H1 (cell line): ENCODE data around the gene SHROOM4. TPM values are rescaled to one million over a fixed set of nuclear protein-coding genes. Genes with fewer than 3 reads are reported as not detected.

Experiments used
- CTCF ChIA-PET: fragments of 300-600 bp; sonication (Branson Sonifier 250); formaldehyde crosslinking; loops from one replicate; lab custom pipeline; 2021; ENCODE audit not compliant: partially characterized antibody; lab: Charles Lee
- POLR2A ChIA-PET: fragments of 300-600 bp; sonication (Branson Sonifier 250); formaldehyde crosslinking; loops from one replicate; lab custom pipeline; 2021; ENCODE audit warnings: inconsistent platforms; ENCODE audit not compliant: partially characterized antibody; lab: Charles Lee
- DNase-seq, 2 experiments: peaks; one replicate each; pipeline versions ENCODE4 v3.0.0 to v3.0.0-alpha.2; 2010 to 2022; ENCODE audit warnings: low spot score in 2 of 2, low read depth in 1 of 2, mixed read lengths in 1 of 2
- FAIRE-seq: peaks from 2 replicates; lab custom pipeline; 2011; peaks lifted over from hg19 to GRCh38; lab: Jason Lieb, UNC
- H2AFZ ChIP-seq: 2 replicates; pipeline ENCODE4 v1.8.1; 2012; ENCODE audit warnings: low read length, inconsistent platforms
- H2AK5ac ChIP-seq: 2 replicates; pipeline ENCODE4 v1.6.1; 2013; ENCODE audit warnings: low read depth, low read length
- H2BK120ac ChIP-seq: replicated peaks from 2 replicates; pipeline ENCODE3; 2013; ENCODE audit warnings: low read depth, low read length, inconsistent platforms
- H2BK12ac ChIP-seq: 2 replicates; pipeline ENCODE4 v1.6.1; 2013; ENCODE audit warnings: low read depth, low read length
- H2BK15ac ChIP-seq: 2 replicates; pipeline ENCODE4 v1.6.1; 2013; ENCODE audit warnings: low read length
- H2BK20ac ChIP-seq: 2 replicates; pipeline ENCODE4 v1.6.1; 2013; ENCODE audit warnings: low read length
- H2BK5ac ChIP-seq: 2 replicates; pipeline ENCODE4 v1.6.1; 2013; ENCODE audit warnings: low read depth, low read length
- H3K14ac ChIP-seq: 2 replicates; pipeline ENCODE4 v1.6.1; 2013; ENCODE audit warnings: inconsistent platforms; ENCODE audit not compliant: insufficient read length
- H3K18ac ChIP-seq: 2 replicates; pipeline ENCODE4 v1.6.1; 2013; ENCODE audit warnings: low read length; ENCODE audit errors: extremely low read depth
- H3K23ac ChIP-seq: 2 replicates; pipeline ENCODE4 v1.6.1; 2013; ENCODE audit warnings: inconsistent platforms; ENCODE audit not compliant: insufficient read length
- H3K23me2 ChIP-seq: 2 replicates; pipeline ENCODE4 v1.6.1; 2013; ENCODE audit warnings: low read depth, low read length
- H3K27ac ChIP-seq: 2 replicates; pipeline ENCODE4 v1.6.1; 2011; ENCODE audit warnings: low read depth, low read length, inconsistent platforms
- H3K27me3 ChIP-seq, 4 experiments: replicated peaks in 1 of 4; 1 replicate in 1 of 4; 2 replicates in 3 of 4; pipeline versions ENCODE4 v1.6.1 to v1.8.1; 2011 to 2013; ENCODE audit warnings: low read length in 3 of 4, mild to moderate bottlenecking in 3 of 4, inconsistent platforms in 2 of 4, mixed read lengths in 2 of 4, moderate library complexity in 1 of 4; ENCODE audit not compliant: control insufficient read depth in 3 of 4, insufficient read depth in 3 of 4; ENCODE audit errors: extremely low read depth in 1 of 4
- H3K36me3 ChIP-seq, 4 experiments: 2 replicates each; pipeline versions ENCODE4 v1.6.1 to v1.8.1; 2011 to 2013; ENCODE audit warnings: mild to moderate bottlenecking in 4 of 4, low read length in 3 of 4, moderate library complexity in 2 of 4, control low read depth in 1 of 4, inconsistent platforms in 1 of 4; ENCODE audit not compliant: insufficient read depth in 4 of 4, control insufficient read depth in 2 of 4
- H3K4ac ChIP-seq: replicated peaks from 2 replicates; pipeline ENCODE3; 2013; ENCODE audit warnings: low read length, low read depth, mixed read lengths, inconsistent platforms; ENCODE audit not compliant: insufficient read length
- H3K4me1 ChIP-seq, 4 experiments: replicated peaks in 1 of 4; 1 replicate in 1 of 4; 2 replicates in 3 of 4; pipeline versions ENCODE4 v1.6.1 to v1.8.1; 2011 to 2013; ENCODE audit warnings: low read length in 3 of 4, inconsistent platforms in 2 of 4, mixed read lengths in 1 of 4; ENCODE audit not compliant: insufficient read depth in 4 of 4, control insufficient read depth in 3 of 4
- H3K4me2 ChIP-seq, 2 experiments: 2 replicates each; pipeline versions ENCODE4 v1.6.1 to v1.8.1; 2011 to 2013; ENCODE audit warnings: low read depth in 2 of 2, low read length in 2 of 2, control low read depth in 1 of 2, inconsistent platforms in 1 of 2, mild to moderate bottlenecking in 1 of 2; ENCODE audit not compliant: insufficient read depth in 1 of 2
- H3K4me3 ChIP-seq, 4 experiments: fragments of 200-600, 300-600 bp in 1 of 4; sonication (generic), shearing (Covaris generic), sonication (Bioruptor Twin) in 1 of 4; 2 replicates each; pipeline versions ENCODE4 v1.5.1 to v1.8.1; 2011 to 2016; ENCODE audit warnings: low read length in 4 of 4, low read depth in 3 of 4, control low read depth in 2 of 4, inconsistent platforms in 2 of 4, mild to moderate bottlenecking in 2 of 4, mixed read lengths in 1 of 4, moderate library complexity in 1 of 4; ENCODE audit not compliant: insufficient read depth in 2 of 4; ENCODE audit errors: extremely low read depth in 1 of 4
- H3K56ac ChIP-seq: replicated peaks from 2 replicates; pipeline ENCODE3; 2013; ENCODE audit warnings: low read depth, mild to moderate bottlenecking, mixed read lengths, low read length, inconsistent platforms; ENCODE audit not compliant: insufficient read length
- H3K79me1 ChIP-seq: 2 replicates; pipeline ENCODE4 v1.6.1; 2013; ENCODE audit warnings: low read depth, low read length, control low read depth
- H3K79me2 ChIP-seq, 2 experiments: 2 replicates each; pipeline versions ENCODE4 v1.6.1 to v1.8.1; 2012 to 2013; ENCODE audit warnings: low read length in 2 of 2, mild to moderate bottlenecking in 2 of 2, inconsistent platforms in 1 of 2; ENCODE audit not compliant: insufficient read depth in 2 of 2, control insufficient read depth in 1 of 2
- H3K9ac ChIP-seq, 4 experiments: replicated peaks in 1 of 4; 1 replicate in 1 of 4; 2 replicates in 3 of 4; pipeline versions ENCODE4 v1.6.1 to v1.8.1; 2011 to 2013; ENCODE audit warnings: low read depth in 3 of 4, low read length in 3 of 4, control low read depth in 2 of 4, mild to moderate bottlenecking in 2 of 4, moderate library complexity in 2 of 4, inconsistent platforms in 1 of 4; ENCODE audit errors: extremely low read depth in 1 of 4
- H3K9me3 ChIP-seq, 2 experiments: 2 replicates each; pipeline versions ENCODE4 v1.6.1 to v1.8.1; 2012 to 2013; ENCODE audit warnings: mild to moderate bottlenecking in 2 of 2, moderate library complexity in 2 of 2, control low read depth in 1 of 2, inconsistent platforms in 1 of 2, low read depth in 1 of 2, low read length in 1 of 2, mixed read lengths in 1 of 2; ENCODE audit not compliant: insufficient read depth in 2 of 2
- H4K20me1 ChIP-seq, 2 experiments: replicated peaks in 1 of 2; 2 replicates each; pipeline versions ENCODE3 to v1.8.1; 2011 to 2013; ENCODE audit warnings: inconsistent platforms in 2 of 2, low read length in 2 of 2, mild to moderate bottlenecking in 1 of 2; ENCODE audit not compliant: insufficient read depth in 2 of 2, control insufficient read depth in 1 of 2
- H4K5ac ChIP-seq: 2 replicates; pipeline ENCODE4 v1.6.1; 2013; ENCODE audit warnings: low read length, low read depth, mixed read lengths, inconsistent platforms; ENCODE audit not compliant: insufficient read length
- H4K8ac ChIP-seq: 2 replicates; pipeline ENCODE4 v1.8.0; 2013; ENCODE audit warnings: mild to moderate bottlenecking, moderate library complexity, low read length, inconsistent platforms; ENCODE audit not compliant: insufficient read depth; ENCODE audit errors: extremely low read depth
- H4K91ac ChIP-seq: replicated peaks from 2 replicates; pipeline ENCODE3; 2013; ENCODE audit warnings: low read length, mixed read lengths, inconsistent platforms; ENCODE audit not compliant: insufficient read length
- CEBPB ChIP-seq: IDR thresholded peaks from 2 replicates; pipeline ENCODE4 v1.6.1; 2012; ENCODE audit warnings: low read depth, low read length
- TBP ChIP-seq: IDR thresholded peaks from 2 replicates; pipeline ENCODE4 v1.6.1; 2011; ENCODE audit warnings: low read depth, low read length, improper control_type of control experiment
- WGBS, 2 experiments: shearing (Covaris generic) in 1 of 2; methylation state at CpG; one replicate each; pipeline versions ENCODE4 v1.1.6 to v1.1.7; 2013 to 2015; ENCODE audit warnings: low lambda C conversion rate in 2 of 2, mixed read lengths in 2 of 2, inconsistent platforms in 1 of 2, low coverage in 1 of 2, missing lambda C conversion rate in 1 of 2; ENCODE audit not compliant: insufficient replicate concordance in 2 of 2, insufficient coverage in 1 of 2, insufficient read length in 1 of 2; ENCODE audit errors: extremely low coverage in 1 of 2, missing lambda C conversion rate in 1 of 2; 5-methylcytosine and 5-hydroxymethylcytosine counted together
- polyA plus RNA-seq, 7 experiments: library from polyadenylated mRNA; depleted of rRNA in 3 of 7; stranded (reverse) in 5 of 7; unstranded in 2 of 7; fragments of >200 nt in 5 of 7; fragments of 200-250 nt in 2 of 7; gene quantifications; 1 replicate in 5 of 7; 2 replicates in 1 of 7; 4 replicates in 1 of 7; pipeline versions ENCODE4 v1.2.1 to v1.2.3, GENCODE V29; 2011 to 2013; ENCODE audit warnings: missing spikeins in 2 of 7, mixed read lengths in 2 of 7
- total RNA-seq: library from RNA; stranded (reverse); fragmentation: NEBNext Ultra II Directional; extraction: Animal tissue kit (Norgen Biotek cat#: 25700); gene quantifications from 2 replicates; pipeline ENCODE4 v1.2.1, GENCODE V29; 2021

The SHROOM4 gene
- total and polyA plus RNA-seq, 2 of the 8 experiments (the other 6 are each of a cell fraction or from before 2014, with no cell fraction given) = 1.6 to 5.6 TPM

GRCh38 chrX:50626432-50626831 is 187.6 kb downstream of the SHROOM4 start:
- ChIA-PET CTCF (interaction anchor here (0.8 to 2.9 kb wide), 3 partner anchors 8 to 55 kb away, joined by 3 to 7 read pairs (median 4); no protein-coding TSS in a partner anchor), POLR2A (no interaction called here)
- no peak overlapping the region for H2BK5ac ChIP-seq
- DNase-seq = no peak
- no peaks in the 10 kb centered on the region for H3K79me2 ChIP-seq
- H4K5ac ChIP-seq = no peak overlapping the region
- no peak overlapping the region for H4K91ac ChIP-seq
- H3K4me3 ChIP-seq = no peak overlapping the region
- FAIRE-seq = no peak
- H2AFZ ChIP-seq = no peak overlapping the region
- no peaks in the 10 kb centered on the region for H4K20me1 ChIP-seq
- H3K27me3 ChIP-seq = no peaks in the 10 kb centered on the region
- no peaks in the 10 kb centered on the region for H3K9me3 ChIP-seq
- no peak overlapping the region for H2BK20ac ChIP-seq
- no peak overlapping the region for H3K27ac ChIP-seq
- H3K18ac ChIP-seq = no peak overlapping the region
- no peak overlapping the region for H3K56ac ChIP-seq
- no peak overlapping the region for H3K4me2 ChIP-seq
- no peak overlapping the region for H4K8ac ChIP-seq
- no peak overlapping the region for H3K14ac ChIP-seq
- WGBS, 2 experiments = 76% methylated on average over 3 of the region's 4 CpGs; no CpG with 5 or more reads in 1 of the 2 experiments
- H2BK12ac ChIP-seq = no peak overlapping the region
- H3K36me3 ChIP-seq = no peaks in the 10 kb centered on the region
- H2BK15ac ChIP-seq = no peak overlapping the region
- no peak overlapping the region for H2AK5ac ChIP-seq
- no peak overlapping the region for H2BK120ac ChIP-seq
- no peak overlapping the region for H3K9ac ChIP-seq
- no peak overlapping the region for H3K23ac ChIP-seq
- no peak for TF ChIP-seq TBP
- TF ChIP-seq CEBPB = peak; percentile 88
- peaks cover 0 to 4% (median 1%) of the 10 kb centered on the region in 4 experiments; a peak in 2 of 7 replicates for H3K4me1 ChIP-seq
- no peaks in the 10 kb centered on the region for H3K79me1 ChIP-seq
- H3K23me2 ChIP-seq = no peaks in the 10 kb centered on the region
- H3K4ac ChIP-seq = no peak overlapping the region
